K562 (cell line): Measurements from ENCODE around the gene RFESD. TPM values are rescaled to one million over a fixed set of nuclear protein-coding genes. Genes with fewer than 3 reads are reported as not detected.

ENCODE experiments used
- ATF3 ChIP-seq, 2 experiments: fragments of 450-650 bp in 1 of 2; sonication (generic) in 1 of 2; formaldehyde crosslinking in 1 of 2; IDR thresholded peaks in 1 of 2; conservative IDR thresholded peaks in 1 of 2; 2 replicates each; pipeline versions ENCODE4 v1.6.1 to v1.8.1; 2016 to 2023; ENCODE audit warnings: mild to moderate bottlenecking in 2 of 2, moderate library complexity in 2 of 2, inconsistent platforms in 1 of 2, missing genetic modification reagents in 1 of 2
- ETV1 ChIP-seq: fragments of 450-650 bp; conservative IDR thresholded peaks from 2 replicates; pipeline ENCODE4 v1.6.1; 2016; ENCODE audit warnings: missing genetic modification characterization, control low read depth, low read depth, missing compliant biosample characterization
- FOXP4 ChIP-seq: sonication (generic); formaldehyde crosslinking; IDR thresholded peaks from 2 replicates; pipeline ENCODE4 v1.8.0; 2022; ENCODE audit warnings: mild to moderate bottlenecking, missing genetic modification reagents, borderline replicate concordance
- MAFG ChIP-seq: fragments of 450-650 bp; conservative IDR thresholded peaks from 2 replicates; pipeline ENCODE4 v1.6.1; 2016; ENCODE audit warnings: missing genetic modification characterization, missing compliant biosample characterization
- PHTF2 ChIP-seq: fragments of 250-450 bp; sonication (Bioruptor Pico); IDR thresholded peaks from 2 replicates; pipeline ENCODE4 v1.5.0; 2021; ENCODE audit warnings: mild to moderate bottlenecking
- XRCC5 ChIP-seq: fragments of 200-400 bp; formaldehyde crosslinking; IDR thresholded peaks from 2 replicates; pipeline ENCODE4 v1.6.1; 2017; ENCODE audit warnings: low read depth, mild to moderate bottlenecking, low read length
- ZBTB40 ChIP-seq, 2 experiments: fragments of 450-650 bp in 1 of 2; sonication (generic) in 1 of 2; formaldehyde crosslinking in 1 of 2; IDR thresholded peaks; 2 replicates each; pipeline versions ENCODE4 v1.7.1 to v1.9.0; 2016 to 2022; ENCODE audit warnings: inconsistent platforms in 1 of 2, mild to moderate bottlenecking in 1 of 2, missing genetic modification reagents in 1 of 2
- ZC3H8 ChIP-seq: fragments of 450-650 bp; IDR thresholded peaks from 2 replicates; pipeline ENCODE4 v1.6.1; 2017
- ZNF143 ChIP-seq: sonication (generic); formaldehyde crosslinking; IDR thresholded peaks from 2 replicates; pipeline ENCODE4 v1.9.0; 2022; ENCODE audit warnings: mild to moderate bottlenecking, missing genetic modification reagents
- ZNF282 ChIP-seq: sonication (generic); formaldehyde crosslinking; IDR thresholded peaks from 2 replicates; pipeline ENCODE4 v1.8.1; 2023; ENCODE audit warnings: missing genetic modification reagents
- ZNF395 ChIP-seq: fragments of 200-800 bp; sonication (Bioruptor generic); IDR thresholded peaks from 2 replicates; pipeline ENCODE4 v1.6.1; 2017; ENCODE audit warnings: missing genetic modification characterization, missing compliant biosample characterization
- polyA plus RNA-seq, 8 experiments: library from polyadenylated mRNA; depleted of rRNA in 4 of 8; stranded (reverse) in 5 of 8; unstranded in 3 of 8; fragments of >200 nt; fragmentation: Nextera tagmentation in 2 of 8; fragmentation: Illumina TruSeq in 1 of 8; extraction: Ambion mirVana in 2 of 8; extraction: Trizol in 1 of 8; gene quantifications; 2 replicates each; pipeline versions ENCODE4 v1.2.1 to v1.2.3, GENCODE V29; 2011 to 2014; ENCODE audit warnings: inconsistent platforms in 1 of 8, missing spikeins in 1 of 8
- total RNA-seq, 7 experiments: library from RNA; depleted of rRNA in 6 of 7; stranded (reverse); fragments of >200 nt in 6 of 7; fragmentation: Illumina TruSeq in 2 of 7; extraction: Trizol in 2 of 7; gene quantifications; 2 replicates each; pipeline versions ENCODE4 v1.2.1 to v1.2.3, GENCODE V29; 2011 to 2021; ENCODE audit warnings: low replicate concordance in 1 of 7

The RFESD gene
- total and polyA plus RNA-seq, 9 of the 15 experiments (the other 6 are each of a cell fraction or from before 2014, with no cell fraction given) = 62.3 to 600 (median 140) TPM

GRCh38 chr5:95631991-95632675, 14.4 kb upstream of the RFESD start (continued):
- peak; percentile 80 for TF ChIP-seq ZBTB40 (IDR thresholded peaks at IDR 0.05)
- no peak for TF ChIP-seq ZBTB40 (CRISPR knock-in tag; IDR thresholded peaks at IDR 0.05)
- peak; percentile 21; the same call in 1 of the 2 replicates for TF ChIP-seq ATF3 (IDR thresholded peaks at IDR 0.05)
- no peak for TF ChIP-seq ATF3 (CRISPR knock-in tag; conservative IDR thresholded peaks at IDR 0.05)
- TF ChIP-seq ZC3H8 = no peak
- TF ChIP-seq PHTF2 (CRISPR knock-in tag) = no peak
- no peak for TF ChIP-seq ZNF282 (CRISPR knock-in tag)
- peak; percentile 86 for TF ChIP-seq ZNF395 (CRISPR knock-in tag)
- 0 out of 2 replicates have a peak, but pooled peaks have one; percentile 28 for TF ChIP-seq ETV1
- 0 out of 2 replicates have a peak, but pooled peaks have one; percentile 4 for TF ChIP-seq MAFG (tag)
- TF ChIP-seq XRCC5 = no peak
- TF ChIP-seq ZNF143 = peak; percentile 53; the same call in 1 of the 2 replicates
- no peak for TF ChIP-seq FOXP4 (CRISPR knock-in tag)
- TF ChIP-seq, all 486 proteins: peak for 30
